NCI-H2196 (cell line): ENCODE data around the gene ASCL2.
A peak's percentile ranks its signal among the peaks of the same experiment; 100 is the strongest.
"Not testable (repeated sequence)": the region's sequence is repeated elsewhere in the genome, so short reads cannot be mapped to it uniquely, and the experiment has no call there.

Experiments
- DNase-seq: peaks from one replicate; lab custom pipeline; 2025; ENCODE audit not compliant: unreplicated experiment; lab: John Stamatoyannopoulos, UW

Gene ASCL2

DNA sequence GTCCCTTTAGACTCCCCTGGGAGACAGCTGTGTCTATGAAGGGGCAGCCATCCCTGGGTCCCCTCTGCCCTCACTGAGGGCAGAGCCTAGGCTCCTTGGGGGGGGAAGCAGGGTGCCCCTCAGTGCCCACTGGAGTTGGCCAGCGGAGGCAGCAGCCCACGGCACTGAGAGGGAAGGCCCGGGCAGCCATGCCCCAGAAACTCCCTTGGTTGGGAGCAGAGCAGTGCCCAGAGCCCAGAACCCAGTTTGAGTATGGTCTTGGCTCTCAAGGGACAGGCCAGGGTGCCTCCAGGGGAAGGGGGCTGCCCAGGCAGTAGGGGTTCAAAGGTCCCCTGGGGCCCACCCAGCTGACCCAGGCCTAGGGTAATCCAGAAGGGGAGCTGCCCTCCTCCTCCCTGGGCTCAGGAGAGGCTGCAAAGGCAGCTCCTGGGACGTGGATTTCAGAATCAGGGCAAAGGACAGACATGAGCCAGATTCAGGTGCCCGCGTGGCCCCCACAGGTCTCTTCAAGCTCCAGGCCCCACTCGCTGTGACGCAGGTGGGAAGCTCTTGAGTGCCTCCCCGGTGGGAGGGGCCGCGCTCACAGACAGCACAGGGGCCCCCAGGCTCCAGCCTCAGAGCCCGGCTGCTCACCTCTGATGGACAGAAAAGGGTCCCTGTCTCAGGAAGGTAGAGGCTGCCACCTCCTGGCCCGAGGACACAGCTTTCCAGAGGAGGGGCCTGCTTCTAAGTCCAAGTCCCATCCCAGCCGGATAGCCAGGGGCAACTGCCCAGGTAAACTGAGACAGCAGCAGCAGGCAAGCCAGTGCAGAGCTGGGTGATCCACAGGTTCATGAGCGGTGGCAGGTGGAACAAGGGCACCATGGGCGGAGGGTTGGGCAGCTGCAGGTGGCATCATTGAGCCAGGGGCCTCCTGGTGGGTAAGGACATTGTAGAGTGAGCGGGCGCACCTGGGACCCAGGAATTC, 28.7 kb upstream of the ASCL2 start:
- DNase-seq, result peak; percentile 42

DNA sequence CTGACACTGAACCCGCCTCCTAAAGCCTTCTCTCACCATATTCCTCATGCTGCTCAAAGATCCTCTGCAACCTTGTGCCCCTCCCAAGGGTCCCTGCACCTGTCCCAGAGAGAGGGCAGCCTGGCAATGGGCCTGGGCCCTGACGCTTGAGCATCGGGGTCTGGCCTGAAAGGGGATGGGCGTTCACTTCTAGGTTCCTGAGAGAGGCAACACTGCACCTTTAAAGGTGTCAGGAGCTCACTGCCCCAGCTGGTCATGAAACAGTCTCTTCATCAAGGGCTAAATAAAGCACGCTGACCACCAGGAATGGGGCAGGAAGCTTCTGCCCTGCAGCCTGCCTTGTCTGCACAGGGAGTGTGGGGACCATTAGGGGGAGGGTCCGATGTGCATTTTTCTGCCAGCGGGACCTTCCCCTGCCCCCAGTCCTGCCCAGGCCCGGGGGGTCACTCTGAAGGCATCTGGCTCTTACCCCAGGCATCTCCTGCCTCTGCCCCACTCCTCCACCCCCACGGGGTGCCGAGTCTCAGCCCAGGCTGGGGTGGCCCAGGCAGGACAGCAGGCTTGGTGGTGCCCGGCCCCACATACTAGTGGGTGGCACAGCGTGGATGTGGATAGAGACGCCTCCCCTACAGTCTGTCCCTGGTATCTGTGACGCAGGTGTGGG, 27.9 kb upstream of the ASCL2 start:
- no peak for DNase-seq

DNA sequence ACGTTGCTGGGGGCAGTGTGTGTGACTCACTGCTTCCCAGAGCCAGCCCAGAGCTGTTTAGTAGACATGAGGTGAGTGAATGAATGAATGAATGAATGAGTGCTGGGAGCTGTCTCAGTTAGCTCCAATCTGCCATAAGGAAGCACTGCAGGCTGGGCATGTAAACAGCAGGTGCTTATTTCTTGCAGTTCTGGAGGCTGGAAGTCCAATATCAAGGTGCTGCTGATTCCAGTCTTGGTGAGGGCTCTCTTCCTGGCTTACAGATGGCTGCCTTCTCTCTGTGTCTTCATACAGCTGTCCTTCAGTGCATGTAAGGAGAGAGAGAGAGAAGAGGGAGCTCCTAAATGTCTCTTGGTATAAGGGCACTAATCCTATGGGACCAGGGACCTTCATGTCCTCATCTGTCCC, 27.2 kb upstream of the ASCL2 start:
- no peak for DNase-seq

DNA sequence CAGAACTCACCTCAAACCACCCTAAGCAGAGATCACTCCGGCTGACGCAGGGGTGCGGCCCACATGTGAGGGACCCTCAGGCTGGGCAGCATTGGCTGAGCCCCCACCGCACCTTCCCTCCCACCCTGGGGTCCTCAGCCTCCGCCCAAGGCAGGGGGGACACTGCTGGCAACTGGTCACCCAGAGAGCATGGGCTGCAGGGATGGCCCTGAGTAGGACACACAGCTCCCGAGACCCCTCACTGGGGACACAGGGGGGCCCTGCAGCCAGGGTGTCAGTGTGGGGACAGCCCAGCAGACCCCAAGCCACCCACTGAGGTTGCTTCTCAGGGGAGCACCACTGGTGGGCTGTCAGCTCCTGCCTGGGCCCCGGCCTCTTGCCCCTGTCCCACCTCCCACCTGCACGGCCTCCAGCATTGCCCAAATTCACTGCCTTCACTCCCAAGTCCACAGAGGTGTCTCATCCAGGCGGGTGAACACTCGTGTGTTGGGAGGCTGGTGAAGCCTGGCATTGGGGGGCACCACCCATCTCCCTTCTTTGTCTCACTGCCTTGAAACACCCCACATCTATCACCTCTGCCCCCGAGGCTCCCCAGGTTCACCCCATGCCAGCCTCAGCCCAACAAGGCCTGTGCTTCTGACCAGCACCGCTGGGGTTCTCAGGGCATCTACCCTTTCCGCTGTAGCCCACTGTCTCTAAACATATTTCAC, 26.7 kb upstream of the ASCL2 start:
- DNase-seq, result no peak

DNA sequence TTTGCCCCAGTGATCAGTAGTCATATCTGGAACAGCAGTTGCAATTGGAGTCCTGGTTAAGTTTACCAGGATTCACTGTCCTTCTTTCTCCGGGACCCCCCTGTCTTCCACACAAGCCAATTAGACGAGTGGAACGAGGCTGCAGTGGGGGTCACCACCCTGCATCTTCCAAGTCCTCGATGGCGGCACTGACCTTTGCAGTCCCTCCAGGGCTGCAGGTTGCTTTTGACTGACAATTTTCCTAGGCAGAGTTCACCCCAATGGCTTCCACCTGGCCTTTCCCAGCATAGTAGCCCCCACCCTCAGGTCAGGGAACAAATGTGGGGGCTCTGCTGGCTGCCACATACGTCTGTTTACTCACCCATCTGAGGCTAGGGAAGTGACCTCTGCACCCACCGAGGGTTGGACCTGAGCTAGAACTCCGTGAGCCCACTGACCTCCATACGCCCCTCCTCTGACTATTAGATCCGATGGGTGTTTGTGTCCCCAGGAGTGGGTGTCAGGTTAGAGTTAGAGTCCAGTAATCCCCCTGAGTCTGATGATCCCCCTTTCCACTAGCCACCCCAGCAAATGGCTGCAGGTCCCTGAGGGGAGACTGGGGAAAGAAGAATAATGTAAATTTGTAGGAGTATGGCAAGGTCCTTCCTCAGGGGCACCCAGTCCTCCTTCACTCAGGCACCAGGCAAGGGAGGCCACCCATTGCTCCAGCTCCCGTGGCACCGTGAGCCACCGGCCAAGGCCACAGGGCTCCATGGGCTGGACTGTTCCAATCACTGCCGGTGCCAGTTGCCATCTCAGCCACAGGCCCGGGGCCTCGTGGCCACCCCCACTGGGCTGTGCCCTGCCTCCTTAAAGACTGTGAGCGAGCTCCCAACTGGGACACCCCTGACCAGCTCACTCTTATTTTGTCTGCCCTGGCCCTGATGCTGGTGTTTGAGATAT, 25.9 kb upstream of the ASCL2 start:
- no peak for DNase-seq

DNA sequence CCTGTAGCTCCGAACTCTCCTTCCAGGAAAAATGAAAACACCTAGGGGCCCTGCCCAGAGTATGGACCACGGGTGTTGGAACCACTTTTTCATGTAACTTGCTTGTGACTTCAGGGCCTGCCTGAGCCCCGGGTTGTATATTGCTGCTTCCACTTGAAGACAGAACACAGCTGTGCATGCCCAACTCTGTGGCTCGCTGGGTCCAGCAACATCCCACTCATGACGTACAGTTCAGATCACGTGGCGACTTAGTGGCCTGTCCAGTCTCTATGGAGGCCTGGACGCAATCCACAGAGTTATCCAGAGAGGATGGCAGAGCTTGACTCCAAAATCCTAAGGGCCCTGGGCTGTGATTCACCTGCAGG, 24.5 kb upstream of the ASCL2 start:
- DNase-seq, result no peak

DNA sequence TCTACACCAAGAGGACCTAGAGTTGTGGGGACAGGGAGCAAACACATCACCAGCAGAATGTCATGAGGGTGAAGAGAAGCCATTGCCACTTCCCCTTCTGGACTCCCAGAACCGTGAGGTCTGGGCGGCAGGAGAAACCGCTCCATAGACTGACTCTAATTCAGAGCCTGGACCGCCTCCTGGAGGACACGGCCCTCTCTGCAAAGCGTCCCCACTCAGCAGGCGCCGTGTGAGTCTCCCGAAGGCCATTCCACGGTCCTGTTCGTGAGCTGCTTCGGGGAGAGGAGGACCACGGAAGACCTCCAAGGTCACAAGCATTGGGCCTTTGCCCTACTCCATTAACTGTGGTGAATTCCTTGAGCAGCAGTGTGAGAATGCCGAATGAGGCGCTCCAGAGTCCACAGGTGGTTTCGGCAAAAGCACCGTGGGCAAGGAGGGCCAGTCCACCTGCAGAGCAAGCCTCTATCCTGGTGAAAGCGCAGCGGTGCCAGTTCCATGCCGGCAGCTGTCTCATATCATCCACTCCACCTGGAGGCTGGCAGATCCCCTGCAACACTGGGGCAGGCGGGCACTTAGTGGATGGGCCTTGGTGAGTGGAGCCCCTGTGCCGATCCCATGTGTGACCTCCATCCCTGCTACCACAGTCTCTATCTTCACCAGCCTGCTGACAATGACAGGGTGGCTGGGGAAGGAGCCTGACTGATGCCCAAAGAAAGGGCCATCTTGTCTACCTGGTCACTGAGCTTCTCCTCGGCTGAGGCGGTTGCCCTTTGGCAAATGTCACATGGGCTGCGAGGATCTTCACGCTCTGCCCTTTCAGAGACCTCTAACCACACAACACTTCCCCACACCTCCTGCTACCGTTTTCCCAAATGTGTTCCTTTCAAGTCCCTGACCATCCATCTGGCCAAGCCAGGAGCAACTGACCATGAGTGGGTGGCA, 23.9 kb upstream of the ASCL2 start:
- DNase-seq, result no peak

DNA sequence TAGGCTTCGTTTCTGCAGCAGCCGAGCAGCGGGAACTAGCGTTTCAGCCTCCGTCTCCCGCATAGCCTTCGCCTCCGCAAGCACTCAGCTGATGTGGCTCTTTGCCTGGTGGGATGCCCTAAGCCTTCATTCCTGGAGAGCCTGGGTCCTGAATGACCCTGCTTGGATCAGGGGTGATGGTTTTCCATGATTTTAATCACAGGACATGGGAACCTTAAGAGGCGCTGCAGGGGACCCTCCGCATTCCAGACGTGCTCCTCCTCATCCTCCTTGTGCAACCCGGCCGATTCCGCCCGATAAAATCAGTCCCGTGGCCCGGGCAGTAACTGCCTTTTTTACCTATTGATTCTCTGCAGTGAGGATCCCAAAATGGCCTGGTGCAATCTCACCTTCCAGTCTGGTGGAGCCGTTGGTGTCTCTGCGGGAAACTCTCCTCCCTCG, 23.2 kb upstream of the ASCL2 start:
- DNase-seq, result no peak

DNA sequence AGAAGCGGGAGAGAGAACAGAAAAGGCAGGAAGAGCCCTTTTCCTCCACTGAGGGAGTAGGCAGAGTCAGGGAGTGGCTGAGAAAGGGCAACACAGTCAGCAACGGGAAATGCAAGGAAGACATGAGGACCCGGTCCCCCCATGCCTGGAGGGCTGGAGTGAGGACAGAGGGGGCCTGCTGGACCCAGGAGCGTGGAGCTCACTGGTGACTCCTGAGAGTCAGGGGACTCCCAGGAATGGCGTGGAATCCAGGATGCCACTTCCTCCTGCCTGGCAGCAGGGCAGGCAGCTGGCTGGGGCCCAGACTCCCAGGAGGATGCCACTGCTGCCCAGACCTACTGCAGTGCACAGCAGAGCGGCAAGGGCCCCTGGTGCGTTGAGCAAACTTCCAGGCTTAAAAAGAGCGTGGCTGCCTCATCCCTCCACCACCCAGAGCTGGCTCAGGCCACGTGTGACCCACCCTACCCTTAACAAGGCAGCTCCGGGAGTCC, 20.0 kb upstream of the ASCL2 start:
- peak; percentile 42 for DNase-seq

DNA sequence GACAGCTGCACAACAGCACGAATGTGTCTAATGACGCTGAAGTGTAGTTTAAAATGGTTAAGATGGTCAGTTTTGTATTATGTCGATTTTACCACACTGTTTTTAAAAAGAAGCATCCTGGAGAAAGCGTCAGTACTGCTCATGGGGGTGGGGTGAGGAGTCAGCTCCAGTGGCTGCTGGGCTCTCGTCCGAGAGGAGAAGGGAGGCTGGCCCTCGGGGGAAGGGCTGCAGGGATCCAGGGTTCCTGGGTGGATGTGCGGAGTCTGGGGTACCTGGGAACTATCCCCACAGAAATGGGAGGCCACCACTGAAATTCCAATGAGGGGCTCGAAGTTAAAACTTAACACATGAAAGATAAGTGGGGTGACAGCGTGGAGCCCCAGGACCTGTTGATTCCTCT, 19.5 kb upstream of the ASCL2 start:
- DNase-seq, result no peak

DNA sequence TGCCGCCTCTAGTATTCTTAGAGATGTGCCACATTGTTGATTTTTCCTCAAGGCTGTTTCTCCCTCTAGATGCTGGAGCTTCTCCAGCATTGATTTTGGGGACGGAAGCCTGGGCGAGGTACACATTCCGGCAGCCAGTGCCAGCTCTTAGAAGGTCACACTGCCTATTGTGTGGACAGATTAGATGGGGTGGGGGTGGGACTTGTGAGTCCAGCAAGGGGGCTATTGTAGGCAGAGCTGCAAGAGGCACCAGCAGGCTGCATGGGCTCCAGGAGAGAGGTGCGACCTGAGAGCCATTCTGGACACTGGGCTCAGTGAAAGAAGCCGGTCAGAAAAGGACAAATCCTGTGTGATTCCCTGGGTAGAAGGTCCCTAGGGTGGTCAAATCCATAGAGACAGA, 19.0 kb upstream of the ASCL2 start:
- no peak for DNase-seq

DNA sequence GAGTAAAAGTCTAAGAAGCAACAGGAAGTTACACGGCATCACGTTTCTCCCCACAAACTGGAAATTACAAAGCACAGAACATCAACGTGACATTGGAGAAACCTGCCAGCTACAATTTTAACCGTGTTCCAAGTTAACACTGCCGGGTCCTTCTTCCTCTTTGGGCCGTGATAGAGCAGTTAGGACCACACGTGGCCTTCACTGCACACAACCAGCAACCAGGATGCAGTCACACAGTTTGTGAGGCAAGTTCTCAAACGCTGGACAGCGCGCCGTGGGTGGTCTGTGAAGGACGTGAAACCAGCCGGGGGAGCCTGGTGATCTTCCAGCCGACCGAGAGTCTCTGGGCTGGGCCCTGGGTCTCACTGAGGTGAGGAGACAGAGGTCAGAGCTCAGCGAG, 16.7 kb upstream of the ASCL2 start:
- no peak for DNase-seq

DNA sequence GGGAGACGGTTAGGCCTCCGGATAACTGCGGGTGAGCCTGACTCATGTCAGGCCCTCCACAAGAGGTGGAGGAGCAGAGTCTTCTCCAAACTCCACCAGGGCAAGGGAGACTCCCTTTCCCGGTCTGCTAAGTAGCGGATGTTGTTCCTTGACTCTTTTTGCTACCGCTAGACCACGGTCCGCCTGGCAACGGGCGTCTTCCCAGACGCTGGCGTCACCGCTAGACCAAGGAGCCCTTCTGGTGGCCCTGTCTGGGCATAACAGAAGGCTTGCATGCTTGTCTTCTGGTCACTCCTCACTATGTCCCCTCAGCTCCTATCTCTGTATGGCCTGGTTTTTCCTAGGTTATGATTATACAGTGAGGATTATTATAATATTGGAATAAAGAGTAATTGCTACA, 16.0 kb upstream of the ASCL2 start:
- DNase-seq, result not testable (repeated sequence)

DNA sequence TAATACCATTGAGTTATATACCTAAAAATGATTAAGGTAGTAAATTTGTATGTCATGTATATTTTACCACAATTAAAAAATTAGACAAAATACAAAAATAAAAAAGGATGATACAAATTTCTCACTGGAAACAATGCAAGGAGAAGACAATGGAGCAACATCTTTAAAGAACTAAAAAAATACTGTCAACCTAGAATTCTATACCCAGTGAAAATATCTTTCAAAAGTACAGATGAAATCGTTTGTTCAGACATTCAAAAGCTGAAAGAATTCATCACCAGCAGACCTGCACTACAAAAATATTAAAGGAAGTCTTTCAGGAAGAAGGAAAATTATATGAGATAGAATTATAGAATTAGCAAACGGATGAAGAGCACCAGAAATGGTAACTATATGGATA, 9.8 kb upstream of the ASCL2 start:
- no peak for DNase-seq

DNA sequence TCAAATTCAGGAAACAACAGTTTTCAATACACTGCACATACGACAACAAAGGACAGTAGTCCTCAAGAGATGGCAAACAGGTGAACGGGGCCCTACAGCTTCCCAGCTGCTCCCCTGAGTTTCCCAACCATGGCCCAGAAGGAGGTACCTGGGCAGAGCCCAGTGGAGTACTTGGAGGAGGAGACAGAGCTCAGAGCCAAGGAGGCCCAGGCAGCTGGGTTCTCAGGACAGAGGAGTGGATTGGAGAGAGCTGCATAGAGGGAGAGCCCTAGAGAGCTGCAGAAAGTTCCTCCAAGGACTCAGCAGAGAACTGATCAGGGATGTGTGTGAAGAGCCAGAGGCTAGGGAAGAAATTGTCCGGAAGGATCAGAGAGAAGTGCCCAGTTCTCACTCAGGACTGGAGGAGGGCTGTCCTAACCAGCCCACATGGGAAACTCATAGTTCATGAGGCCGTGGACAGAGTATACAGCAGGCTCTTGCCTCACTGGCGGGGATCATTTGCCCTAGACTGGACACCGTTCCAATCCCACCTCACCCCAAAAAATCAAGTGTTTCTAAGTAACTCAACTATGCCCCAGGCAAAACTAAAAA, 7.6 kb upstream of the ASCL2 start:
- no peak for DNase-seq

DNA sequence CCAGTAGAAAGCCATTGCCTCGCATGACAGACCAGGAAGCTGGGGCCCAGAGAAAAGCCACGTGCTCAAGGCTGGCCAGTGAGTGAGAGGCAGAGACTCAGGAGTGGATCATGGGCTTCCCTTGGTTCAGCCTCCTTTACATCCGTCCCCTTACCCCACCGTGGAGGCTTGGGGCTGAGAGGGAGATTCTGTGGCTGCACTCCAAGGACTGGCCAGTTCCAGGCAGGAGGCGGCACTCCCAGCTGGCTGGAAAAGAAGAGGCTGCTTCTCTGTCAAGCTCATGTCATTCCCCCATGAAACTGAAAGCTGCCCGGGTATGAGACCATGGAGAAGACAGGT, 6.6 kb upstream of the ASCL2 start:
- DNase-seq, result no peak

DNA sequence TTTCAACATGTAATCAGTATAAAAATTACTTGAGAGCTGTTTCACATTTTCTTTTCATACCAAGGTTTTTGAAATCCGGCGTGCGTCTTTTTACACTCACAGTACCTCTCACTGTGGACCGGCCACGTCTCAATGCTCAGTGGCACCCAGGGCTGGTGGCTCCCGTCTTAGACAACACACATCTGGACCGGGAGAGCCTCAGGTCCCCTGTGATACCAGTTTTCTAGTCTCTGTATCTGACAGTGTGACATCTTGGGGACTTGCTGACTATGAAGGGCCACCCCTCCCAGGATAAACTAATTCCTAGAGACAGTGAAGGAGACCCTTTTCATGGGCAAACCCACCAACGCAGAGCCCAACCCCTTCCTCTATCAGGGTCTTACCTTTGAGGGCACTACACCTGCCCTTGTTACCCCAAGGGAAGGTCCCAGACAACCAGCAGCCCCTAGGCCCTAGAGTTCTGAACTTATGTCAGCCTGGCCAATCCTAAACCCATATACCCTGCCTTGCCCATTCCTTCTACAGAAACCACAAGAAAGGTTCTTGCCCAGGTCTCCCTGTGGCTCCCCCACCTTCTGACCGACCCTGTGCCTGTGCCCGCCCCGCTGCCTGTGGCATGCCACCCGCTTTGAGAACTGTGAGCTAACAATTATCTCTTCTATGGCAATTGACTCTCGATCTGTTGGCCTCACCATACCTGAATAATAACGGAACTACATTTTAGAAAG, 6.1 kb upstream of the ASCL2 start:
- DNase-seq, result no peak
